Measurements from ENCODE around the gene HOXB7. TPM values are rescaled to one million over a fixed set of nuclear protein-coding genes. Genes with fewer than 3 reads are reported as not detected.

The HOXB7 gene
- total RNA-seq, 1 experiment from 2014 or later = not detected

- peaks cover 100% of the 10 kb centered on the region; the same call in 1 of the 2 replicates for H3K27me3 Mint-ChIP-seq (ENCODE audit: low read depth)
- peaks cover 49% of the 10 kb centered on the region for H3K4me1 Mint-ChIP-seq
- ChIA-PET CTCF (interaction anchor here (0.7 to 2.5 kb wide), 31 partner anchors 8 to 377 kb away, joined by 3 to 15 read pairs (median 5); partner anchors contain the start of genes HOXB7 and HOXB8), POLR2A (interaction anchor here (1.0 kb wide), 1 partner anchor 214 kb away, joined by 3 read pairs; no protein-coding TSS in a partner anchor)
- no peaks in the 10 kb centered on the region for H3K9me3 Mint-ChIP-seq
- DNase-seq (ENCODE audit: low spot score) (no peak), ATAC-seq (no peak)
- peaks cover 2% of the 10 kb centered on the region; the same call in 1 of the 2 replicates for H3K36me3 Mint-ChIP-seq
- no peak overlapping the region for H3K4me3 Mint-ChIP-seq
- H3K27ac Mint-ChIP-seq = no peak overlapping the region
- TF ChIP-seq, protein P1, sequence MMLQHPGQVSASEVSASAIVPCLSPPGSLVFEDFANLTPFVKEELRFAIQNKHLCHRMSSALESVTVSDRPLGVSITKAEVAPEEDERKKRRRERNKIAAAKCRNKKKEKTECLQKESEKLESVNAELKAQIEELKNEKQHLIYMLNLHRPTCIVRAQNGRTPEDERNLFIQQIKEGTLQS (CRISPR knock-in tag; conservative IDR thresholded peaks at IDR 0.05) = no peak
- TF ChIP-seq CREM (CRISPR knock-in tag; IDR thresholded peaks at IDR 0.05) (no peak), ZNF416 (CRISPR knock-in tag; IDR thresholded peaks at IDR 0.05) (no peak), MYBL2 (CRISPR knock-in tag; IDR thresholded peaks at IDR 0.05) (no peak), ZNF396 (CRISPR knock-in tag; IDR thresholded peaks at IDR 0.05; ENCODE audit: borderline replicate concordance) (no peak), GRHL2 (CRISPR knock-in tag; IDR thresholded peaks at IDR 0.05; ENCODE audit: insufficient replicate concordance, severe bottlenecking) (no peak), NR1H2 (CRISPR knock-in tag; IDR thresholded peaks at IDR 0.05) (no peak), PRDM15 (CRISPR knock-in tag; IDR thresholded peaks at IDR 0.05) (no peak), ZNF219 (CRISPR knock-in tag; IDR thresholded peaks at IDR 0.05; ENCODE audit: borderline replicate concordance) (no peak), TEAD4 (CRISPR knock-in tag; IDR thresholded peaks at IDR 0.05) (no peak), HMGXB4 (CRISPR knock-in tag; IDR thresholded peaks at IDR 0.05) (no peak), SMAD3 (CRISPR knock-in tag; IDR thresholded peaks at IDR 0.05; ENCODE audit: borderline replicate concordance) (no peak)
- TF ChIP-seq, protein P2, sequence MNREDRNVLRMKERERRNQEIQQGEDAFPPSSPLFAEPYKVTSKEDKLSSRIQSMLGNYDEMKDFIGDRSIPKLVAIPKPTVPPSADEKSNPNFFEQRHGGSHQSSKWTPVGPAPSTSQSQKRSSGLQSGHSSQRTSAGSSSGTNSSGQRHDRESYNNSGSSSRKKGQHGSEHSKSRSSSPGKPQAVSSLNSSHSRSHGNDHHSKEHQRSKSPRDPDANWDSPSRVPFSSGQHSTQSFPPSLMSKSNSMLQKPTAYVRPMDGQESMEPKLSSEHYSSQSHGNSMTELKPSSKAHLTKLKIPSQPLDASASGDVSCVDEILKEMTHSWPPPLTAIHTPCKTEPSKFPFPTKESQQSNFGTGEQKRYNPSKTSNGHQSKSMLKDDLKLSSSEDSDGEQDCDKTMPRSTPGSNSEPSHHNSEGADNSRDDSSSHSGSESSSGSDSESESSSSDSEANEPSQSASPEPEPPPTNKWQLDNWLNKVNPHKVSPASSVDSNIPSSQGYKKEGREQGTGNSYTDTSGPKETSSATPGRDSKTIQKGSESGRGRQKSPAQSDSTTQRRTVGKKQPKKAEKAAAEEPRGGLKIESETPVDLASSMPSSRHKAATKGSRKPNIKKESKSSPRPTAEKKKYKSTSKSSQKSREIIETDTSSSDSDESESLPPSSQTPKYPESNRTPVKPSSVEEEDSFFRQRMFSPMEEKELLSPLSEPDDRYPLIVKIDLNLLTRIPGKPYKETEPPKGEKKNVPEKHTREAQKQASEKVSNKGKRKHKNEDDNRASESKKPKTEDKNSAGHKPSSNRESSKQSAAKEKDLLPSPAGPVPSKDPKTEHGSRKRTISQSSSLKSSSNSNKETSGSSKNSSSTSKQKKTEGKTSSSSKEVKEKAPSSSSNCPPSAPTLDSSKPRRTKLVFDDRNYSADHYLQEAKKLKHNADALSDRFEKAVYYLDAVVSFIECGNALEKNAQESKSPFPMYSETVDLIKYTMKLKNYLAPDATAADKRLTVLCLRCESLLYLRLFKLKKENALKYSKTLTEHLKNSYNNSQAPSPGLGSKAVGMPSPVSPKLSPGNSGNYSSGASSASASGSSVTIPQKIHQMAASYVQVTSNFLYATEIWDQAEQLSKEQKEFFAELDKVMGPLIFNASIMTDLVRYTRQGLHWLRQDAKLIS (CRISPR knock-in tag; IDR thresholded peaks at IDR 0.05; ENCODE audit: borderline replicate concordance) = no peak
- TF ChIP-seq, protein P3, sequence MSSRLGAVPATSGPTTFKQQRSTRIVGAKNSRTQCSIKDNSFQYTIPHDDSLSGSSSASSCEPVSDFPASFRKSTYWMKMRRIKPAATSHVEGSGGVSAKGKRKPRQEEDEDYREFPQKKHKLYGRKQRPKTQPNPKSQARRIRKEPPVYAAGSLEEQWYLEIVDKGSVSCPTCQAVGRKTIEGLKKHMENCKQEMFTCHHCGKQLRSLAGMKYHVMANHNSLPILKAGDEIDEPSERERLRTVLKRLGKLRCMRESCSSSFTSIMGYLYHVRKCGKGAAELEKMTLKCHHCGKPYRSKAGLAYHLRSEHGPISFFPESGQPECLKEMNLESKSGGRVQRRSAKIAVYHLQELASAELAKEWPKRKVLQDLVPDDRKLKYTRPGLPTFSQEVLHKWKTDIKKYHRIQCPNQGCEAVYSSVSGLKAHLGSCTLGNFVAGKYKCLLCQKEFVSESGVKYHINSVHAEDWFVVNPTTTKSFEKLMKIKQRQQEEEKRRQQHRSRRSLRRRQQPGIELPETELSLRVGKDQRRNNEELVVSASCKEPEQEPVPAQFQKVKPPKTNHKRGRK (CRISPR knock-in tag; IDR thresholded peaks at IDR 0.05; ENCODE audit: borderline replicate concordance) = no peak
- TF ChIP-seq, protein P4, sequence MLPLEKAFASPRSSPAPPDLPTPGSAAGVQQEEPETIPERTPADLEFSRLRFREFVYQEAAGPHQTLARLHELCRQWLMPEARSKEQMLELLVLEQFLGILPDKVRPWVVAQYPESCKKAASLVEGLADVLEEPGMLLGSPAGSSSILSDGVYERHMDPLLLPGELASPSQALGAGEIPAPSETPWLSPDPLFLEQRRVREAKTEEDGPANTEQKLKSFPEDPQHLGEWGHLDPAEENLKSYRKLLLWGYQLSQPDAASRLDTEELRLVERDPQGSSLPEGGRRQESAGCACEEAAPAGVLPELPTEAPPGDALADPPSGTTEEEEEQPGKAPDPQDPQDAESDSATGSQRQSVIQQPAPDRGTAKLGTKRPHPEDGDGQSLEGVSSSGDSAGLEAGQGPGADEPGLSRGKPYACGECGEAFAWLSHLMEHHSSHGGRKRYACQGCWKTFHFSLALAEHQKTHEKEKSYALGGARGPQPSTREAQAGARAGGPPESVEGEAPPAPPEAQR (CRISPR knock-in tag; IDR thresholded peaks at IDR 0.05) = no peak
- TF ChIP-seq, protein P5, sequence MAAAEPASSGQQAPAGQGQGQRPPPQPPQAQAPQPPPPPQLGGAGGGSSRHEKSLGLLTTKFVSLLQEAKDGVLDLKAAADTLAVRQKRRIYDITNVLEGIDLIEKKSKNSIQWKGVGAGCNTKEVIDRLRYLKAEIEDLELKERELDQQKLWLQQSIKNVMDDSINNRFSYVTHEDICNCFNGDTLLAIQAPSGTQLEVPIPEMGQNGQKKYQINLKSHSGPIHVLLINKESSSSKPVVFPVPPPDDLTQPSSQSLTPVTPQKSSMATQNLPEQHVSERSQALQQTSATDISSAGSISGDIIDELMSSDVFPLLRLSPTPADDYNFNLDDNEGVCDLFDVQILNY (CRISPR knock-in tag; IDR thresholded peaks at IDR 0.05) = no peak
- TF ChIP-seq, protein P6, sequence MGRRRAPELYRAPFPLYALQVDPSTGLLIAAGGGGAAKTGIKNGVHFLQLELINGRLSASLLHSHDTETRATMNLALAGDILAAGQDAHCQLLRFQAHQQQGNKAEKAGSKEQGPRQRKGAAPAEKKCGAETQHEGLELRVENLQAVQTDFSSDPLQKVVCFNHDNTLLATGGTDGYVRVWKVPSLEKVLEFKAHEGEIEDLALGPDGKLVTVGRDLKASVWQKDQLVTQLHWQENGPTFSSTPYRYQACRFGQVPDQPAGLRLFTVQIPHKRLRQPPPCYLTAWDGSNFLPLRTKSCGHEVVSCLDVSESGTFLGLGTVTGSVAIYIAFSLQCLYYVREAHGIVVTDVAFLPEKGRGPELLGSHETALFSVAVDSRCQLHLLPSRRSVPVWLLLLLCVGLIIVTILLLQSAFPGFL (CRISPR knock-in tag; IDR thresholded peaks at IDR 0.05; ENCODE audit: borderline replicate concordance) = no peak
- TF ChIP-seq, protein P7, sequence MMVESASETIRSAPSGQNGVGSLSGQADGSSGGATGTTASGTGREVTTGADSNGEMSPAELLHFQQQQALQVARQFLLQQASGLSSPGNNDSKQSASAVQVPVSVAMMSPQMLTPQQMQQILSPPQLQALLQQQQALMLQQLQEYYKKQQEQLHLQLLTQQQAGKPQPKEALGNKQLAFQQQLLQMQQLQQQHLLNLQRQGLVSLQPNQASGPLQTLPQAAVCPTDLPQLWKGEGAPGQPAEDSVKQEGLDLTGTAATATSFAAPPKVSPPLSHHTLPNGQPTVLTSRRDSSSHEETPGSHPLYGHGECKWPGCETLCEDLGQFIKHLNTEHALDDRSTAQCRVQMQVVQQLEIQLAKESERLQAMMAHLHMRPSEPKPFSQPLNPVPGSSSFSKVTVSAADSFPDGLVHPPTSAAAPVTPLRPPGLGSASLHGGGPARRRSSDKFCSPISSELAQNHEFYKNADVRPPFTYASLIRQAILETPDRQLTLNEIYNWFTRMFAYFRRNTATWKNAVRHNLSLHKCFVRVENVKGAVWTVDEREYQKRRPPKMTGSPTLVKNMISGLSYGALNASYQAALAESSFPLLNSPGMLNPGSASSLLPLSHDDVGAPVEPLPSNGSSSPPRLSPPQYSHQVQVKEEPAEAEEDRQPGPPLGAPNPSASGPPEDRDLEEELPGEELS (CRISPR knock-in tag; IDR thresholded peaks at IDR 0.05) = no peak
Measured at GRCh38 chr17:48592577-48592976, 18.2 kb downstream of the HOXB7 start.
